Measurements from ENCODE around the gene EFR3B.

Gene EFR3B

GRCh38 chr2:25081237-25081790 is 39.4 kb downstream of the EFR3B start:
- Histone ChIP-seq H2BK15ac (replicated peaks; ENCODE audit: low read depth) (no peak overlapping the region), H3K23ac (ENCODE audit: low read length) (no peak overlapping the region), H3K27me3 (ENCODE audit: insufficient read depth, low read length, poor library complexity) (no peaks in the 10 kb centered on the region), H3K79me1 (ENCODE audit: low read length) (no peaks in the 10 kb centered on the region), H2AK5ac (ENCODE audit: low read length) (no peak overlapping the region), H2BK120ac (ENCODE audit: low read depth, low read length) (no peak overlapping the region), H4K8ac (ENCODE audit: low read depth, low read length) (no peak overlapping the region), H3K36me3 (ENCODE audit: control insufficient read depth, insufficient read depth, low read length) (no peaks in the 10 kb centered on the region), H3K18ac (ENCODE audit: low read length) (no peak overlapping the region), H3K4ac (ENCODE audit: low read depth, low read length) (no peak overlapping the region), H2BK5ac (ENCODE audit: low read length) (no peak overlapping the region), H3K4me1 (ENCODE audit: control insufficient read depth, low read depth, low read length) (no peaks in the 10 kb centered on the region), H3K4me3 (ENCODE audit: low read length) (no peak overlapping the region), H3K4me2 (ENCODE audit: low read length) (no peak overlapping the region), H3K9ac (ENCODE audit: low read length) (no peak overlapping the region), H3K27ac (ENCODE audit: low read depth, low read length) (no peak overlapping the region), H3K56ac (ENCODE audit: low read length) (no peak overlapping the region), H3K79me2 (ENCODE audit: control insufficient read depth, insufficient read depth, low read length) (no peaks in the 10 kb centered on the region), H4K5ac (ENCODE audit: low read length) (no peak overlapping the region)
- no peak for DNase-seq
- no CpG with 5 or more reads among the region's 9 CpGs for WGBS (ENCODE audit: extremely low coverage, insufficient coverage, low lambda C conversion rate)

- H2BK120ac ChIP-seq (ENCODE audit: low read depth, low read length) = no peak overlapping the region
- H3K79me1 ChIP-seq (ENCODE audit: low read length) = no peaks in the 10 kb centered on the region
- no peak overlapping the region for H3K4me3 ChIP-seq (ENCODE audit: low read length)
- H3K36me3 ChIP-seq (ENCODE audit: control insufficient read depth, insufficient read depth, low read length) = no peaks in the 10 kb centered on the region
- no peak overlapping the region for H3K18ac ChIP-seq (ENCODE audit: low read length)
- no peaks in the 10 kb centered on the region for H3K79me2 ChIP-seq (ENCODE audit: control insufficient read depth, insufficient read depth, low read length)
- H2AK5ac ChIP-seq (ENCODE audit: low read length) = no peak overlapping the region
- no peak overlapping the region for H2BK5ac ChIP-seq (ENCODE audit: low read length)
- no peak overlapping the region for H2BK15ac ChIP-seq (replicated peaks; ENCODE audit: low read depth)
- H4K8ac ChIP-seq (ENCODE audit: low read depth, low read length) = no peak overlapping the region
- H3K9ac ChIP-seq (ENCODE audit: low read length) = no peak overlapping the region
- H3K4me1 ChIP-seq (ENCODE audit: control insufficient read depth, low read depth, low read length) = no peaks in the 10 kb centered on the region
- no CpG with 5 or more reads among the region's 6 CpGs for WGBS (ENCODE audit: extremely low coverage, insufficient coverage, low lambda C conversion rate)
- H3K4me2 ChIP-seq (ENCODE audit: low read length) = no peak overlapping the region
- H3K27ac ChIP-seq (ENCODE audit: low read depth, low read length) = no peak overlapping the region
- H3K56ac ChIP-seq (ENCODE audit: low read length) = no peak overlapping the region
- no peak overlapping the region for H4K5ac ChIP-seq (ENCODE audit: low read length)
- no peak overlapping the region for H3K23ac ChIP-seq (ENCODE audit: low read length)
- H3K4ac ChIP-seq (ENCODE audit: low read depth, low read length) = no peak overlapping the region
- H3K27me3 ChIP-seq (ENCODE audit: insufficient read depth, low read length, poor library complexity) = no peaks in the 10 kb centered on the region
- no peak for DNase-seq
Measured at GRCh38 chr2:25082002-25082622, 40.2 kb downstream of the EFR3B start.

GRCh38 chr2:25085761-25086560 is 44.1 kb downstream of the EFR3B start:
- Histone ChIP-seq H3K4me1 (ENCODE audit: control insufficient read depth, low read depth, low read length) (no peaks in the 10 kb centered on the region), H3K23ac (ENCODE audit: low read length) (no peak overlapping the region), H3K79me1 (ENCODE audit: low read length) (no peaks in the 10 kb centered on the region), H2BK15ac (replicated peaks; ENCODE audit: low read depth) (no peak overlapping the region), H2AK5ac (ENCODE audit: low read length) (no peak overlapping the region), H3K36me3 (ENCODE audit: control insufficient read depth, insufficient read depth, low read length) (no peaks in the 10 kb centered on the region), H3K79me2 (ENCODE audit: control insufficient read depth, insufficient read depth, low read length) (no peaks in the 10 kb centered on the region), H3K4me2 (ENCODE audit: low read length) (no peak overlapping the region), H3K4ac (ENCODE audit: low read depth, low read length) (no peak overlapping the region), H2BK120ac (ENCODE audit: low read depth, low read length) (no peak overlapping the region), H3K27ac (ENCODE audit: low read depth, low read length) (no peak overlapping the region), H3K56ac (ENCODE audit: low read length) (no peak overlapping the region), H3K4me3 (ENCODE audit: low read length) (no peak overlapping the region), H4K8ac (ENCODE audit: low read depth, low read length) (no peak overlapping the region), H2BK5ac (ENCODE audit: low read length) (no peak overlapping the region), H3K18ac (ENCODE audit: low read length) (no peak overlapping the region), H3K27me3 (ENCODE audit: insufficient read depth, low read length, poor library complexity) (no peaks in the 10 kb centered on the region), H3K9ac (ENCODE audit: low read length) (no peak overlapping the region), H4K5ac (ENCODE audit: low read length) (no peak overlapping the region)
- WGBS (ENCODE audit: extremely low coverage, insufficient coverage, low lambda C conversion rate) = no CpG with 5 or more reads among the region's 4 CpGs
- no peak for DNase-seq

- Histone ChIP-seq H3K18ac (ENCODE audit: low read length) (no peak overlapping the region), H3K79me2 (ENCODE audit: control insufficient read depth, insufficient read depth, low read length) (no peaks in the 10 kb centered on the region), H2BK15ac (replicated peaks; ENCODE audit: low read depth) (no peak overlapping the region), H3K23ac (ENCODE audit: low read length) (no peak overlapping the region), H3K56ac (ENCODE audit: low read length) (no peak overlapping the region), H3K4me1 (ENCODE audit: control insufficient read depth, low read depth, low read length) (no peaks in the 10 kb centered on the region), H4K5ac (ENCODE audit: low read length) (no peak overlapping the region), H3K27me3 (ENCODE audit: insufficient read depth, low read length, poor library complexity) (no peaks in the 10 kb centered on the region), H2BK120ac (ENCODE audit: low read depth, low read length) (no peak overlapping the region), H3K36me3 (ENCODE audit: control insufficient read depth, insufficient read depth, low read length) (no peaks in the 10 kb centered on the region), H3K27ac (ENCODE audit: low read depth, low read length) (no peak overlapping the region), H3K9ac (ENCODE audit: low read length) (no peak overlapping the region), H3K4ac (ENCODE audit: low read depth, low read length) (no peak overlapping the region), H3K79me1 (ENCODE audit: low read length) (no peaks in the 10 kb centered on the region), H2AK5ac (ENCODE audit: low read length) (no peak overlapping the region), H4K8ac (ENCODE audit: low read depth, low read length) (no peak overlapping the region), H3K4me3 (ENCODE audit: low read length) (no peak overlapping the region), H2BK5ac (ENCODE audit: low read length) (no peak overlapping the region), H3K4me2 (ENCODE audit: low read length) (no peak overlapping the region)
- DNase-seq = no peak
- WGBS (ENCODE audit: extremely low coverage, insufficient coverage, low lambda C conversion rate) = no CpG with 5 or more reads among the region's 6 CpGs
Measured at GRCh38 chr2:25088817-25089516, 47.1 kb downstream of the EFR3B start.

- Histone ChIP-seq H3K23ac (ENCODE audit: low read length) (no peak overlapping the region), H3K4me1 (ENCODE audit: control insufficient read depth, low read depth, low read length) (no peaks in the 10 kb centered on the region), H3K56ac (ENCODE audit: low read length) (no peak overlapping the region), H3K79me1 (ENCODE audit: low read length) (no peaks in the 10 kb centered on the region), H2BK120ac (ENCODE audit: low read depth, low read length) (no peak overlapping the region), H3K27ac (ENCODE audit: low read depth, low read length) (no peak overlapping the region), H4K5ac (ENCODE audit: low read length) (no peak overlapping the region), H2BK15ac (replicated peaks; ENCODE audit: low read depth) (no peak overlapping the region), H2BK5ac (ENCODE audit: low read length) (no peak overlapping the region), H3K4me3 (ENCODE audit: low read length) (no peak overlapping the region), H3K4me2 (ENCODE audit: low read length) (no peak overlapping the region), H3K36me3 (ENCODE audit: control insufficient read depth, insufficient read depth, low read length) (no peaks in the 10 kb centered on the region), H3K9ac (ENCODE audit: low read length) (no peak overlapping the region), H3K27me3 (ENCODE audit: insufficient read depth, low read length, poor library complexity) (no peaks in the 10 kb centered on the region), H4K8ac (ENCODE audit: low read depth, low read length) (no peak overlapping the region), H3K18ac (ENCODE audit: low read length) (no peak overlapping the region), H2AK5ac (ENCODE audit: low read length) (no peak overlapping the region), H3K79me2 (ENCODE audit: control insufficient read depth, insufficient read depth, low read length) (no peaks in the 10 kb centered on the region), H3K4ac (ENCODE audit: low read depth, low read length) (no peak overlapping the region)
- no peak for DNase-seq
- no CpG with 5 or more reads among the region's 11 CpGs for WGBS (ENCODE audit: extremely low coverage, insufficient coverage, low lambda C conversion rate)
Measured at GRCh38 chr2:25089605-25090315, 47.9 kb downstream of the EFR3B start.

Data from mesendoderm (in vitro differentiated cells).